HepG2 (cell line): ENCODE measurements around the gene PKP3. TPM values are rescaled to one million over a fixed set of nuclear protein-coding genes. Genes with fewer than 3 reads are reported as not detected.

ENCODE experiments used
- ATRX ChIP-seq: sonication (generic); formaldehyde crosslinking; IDR thresholded peaks from 2 replicates; pipeline ENCODE4 v1.4.0; 2020; ENCODE audit warnings: missing genetic modification reagents, borderline replicate concordance
- BCL6 ChIP-seq: IDR thresholded peaks from 2 replicates; pipeline ENCODE4 v1.6.1; 2016; ENCODE audit warnings: missing genetic modification reagents, missing compliant biosample characterization
- CENPT ChIP-seq: sonication (generic); formaldehyde crosslinking; IDR thresholded peaks from 2 replicates; pipeline ENCODE4 v1.8.0; 2022; ENCODE audit warnings: low read depth, mild to moderate bottlenecking, moderate library complexity, missing genetic modification reagents
- HMG20B ChIP-seq: conservative IDR thresholded peaks from 2 replicates; pipeline ENCODE4 v1.6.1; 2016; ENCODE audit warnings: missing genetic modification reagents, missing compliant biosample characterization
- IRF2 ChIP-seq: IDR thresholded peaks from 2 replicates; pipeline ENCODE4 v1.6.1; 2018; ENCODE audit warnings: missing genetic modification reagents, missing compliant biosample characterization
- KLF12 ChIP-seq: sonication (generic); formaldehyde crosslinking; IDR thresholded peaks from 2 replicates; pipeline ENCODE4 v1.4.0; 2020; ENCODE audit warnings: missing genetic modification reagents, borderline replicate concordance
- NFE2L2 ChIP-seq: fragments of 150-350 bp; IDR thresholded peaks from 2 replicates; pipeline ENCODE4 v1.6.1; 2014; ENCODE audit warnings: low read length
- PRPF4 ChIP-seq: fragments of 200-400 bp; formaldehyde crosslinking; IDR thresholded peaks from 2 replicates; pipeline ENCODE4 v1.6.1; 2016; ENCODE audit warnings: low read length, low read depth; ENCODE audit not compliant: poor library complexity, severe bottlenecking
- RBM39 ChIP-seq: fragments of 200-400 bp; formaldehyde crosslinking; IDR thresholded peaks from one replicate; pipeline ENCODE4 v1.6.1; 2018; ENCODE audit warnings: antibody characterized with exemption, mild to moderate bottlenecking, low read depth, low read length; ENCODE audit not compliant: poor library complexity, severe bottlenecking
- REXO4 ChIP-seq: sonication (generic); formaldehyde crosslinking; IDR thresholded peaks from 2 replicates; pipeline ENCODE4 v1.8.0; 2022; ENCODE audit warnings: missing genetic modification reagents, mild to moderate bottlenecking, borderline replicate concordance
- SOX13 ChIP-seq, 3 experiments: fragments of 450-650 bp in 1 of 3; sonication (generic) in 1 of 3; formaldehyde crosslinking in 1 of 3; IDR thresholded peaks in 2 of 3; conservative IDR thresholded peaks in 1 of 3; 2 replicates each; pipeline versions ENCODE4 v1.5.0 to v1.6.1; 2016 to 2020; ENCODE audit warnings: antibody characterized with exemption in 1 of 3, mild to moderate bottlenecking in 1 of 3, missing compliant biosample characterization in 1 of 3, missing genetic modification reagents in 1 of 3, moderate library complexity in 1 of 3
- SRY ChIP-seq: sonication (generic); formaldehyde crosslinking; IDR thresholded peaks from 2 replicates; pipeline ENCODE4 v1.8.0; 2022; ENCODE audit warnings: mild to moderate bottlenecking, missing genetic modification reagents
- TEAD2 ChIP-seq: sonication (generic); formaldehyde crosslinking; IDR thresholded peaks from 2 replicates; pipeline ENCODE4 v1.9.0; 2021; ENCODE audit warnings: missing genetic modification reagents
- WIZ ChIP-seq: sonication (generic); formaldehyde crosslinking; IDR thresholded peaks from 2 replicates; pipeline ENCODE4 v1.5.1; 2020; ENCODE audit warnings: mild to moderate bottlenecking, missing genetic modification reagents
- ZBTB38 ChIP-seq: sonication (generic); formaldehyde crosslinking; IDR thresholded peaks from 2 replicates; pipeline ENCODE4 v1.5.1; 2020; ENCODE audit warnings: mild to moderate bottlenecking, missing genetic modification reagents
- ZFP36L1 ChIP-seq: sonication (generic); formaldehyde crosslinking; IDR thresholded peaks from 2 replicates; pipeline ENCODE4 v1.8.0; 2022; ENCODE audit warnings: mild to moderate bottlenecking, missing genetic modification reagents, moderate library complexity
- ZFP82 ChIP-seq: sonication (generic); formaldehyde crosslinking; IDR thresholded peaks from 2 replicates; pipeline ENCODE4 v1.5.1; 2020; ENCODE audit warnings: mild to moderate bottlenecking, missing genetic modification reagents, borderline replicate concordance
- ZMYM4 ChIP-seq: sonication (generic); formaldehyde crosslinking; IDR thresholded peaks from 2 replicates; pipeline ENCODE4 v1.8.1; 2023; ENCODE audit warnings: mild to moderate bottlenecking, missing genetic modification reagents
- ZNF446 ChIP-seq: sonication (generic); formaldehyde crosslinking; IDR thresholded peaks from 2 replicates; pipeline ENCODE4 v1.5.0; 2020; ENCODE audit warnings: mild to moderate bottlenecking, missing genetic modification reagents
- ZNF512B ChIP-seq: sonication (generic); formaldehyde crosslinking; IDR thresholded peaks from 2 replicates; pipeline ENCODE4 v1.5.1; 2020; ENCODE audit warnings: missing genetic modification reagents, mild to moderate bottlenecking, borderline replicate concordance
- ZNF766 ChIP-seq: sonication (generic); formaldehyde crosslinking; IDR thresholded peaks from 2 replicates; pipeline ENCODE4 v1.5.0; 2020; ENCODE audit warnings: missing genetic modification reagents, borderline replicate concordance
- ZNF83 ChIP-seq: sonication (generic); formaldehyde crosslinking; IDR thresholded peaks from 2 replicates; pipeline ENCODE4 v1.4.0; 2020; ENCODE audit warnings: missing genetic modification reagents, mild to moderate bottlenecking, borderline replicate concordance
- polyA plus RNA-seq, 8 experiments: library from polyadenylated mRNA; depleted of rRNA in 3 of 8; stranded (reverse) in 7 of 8; unstranded in 1 of 8; fragments of >200 nt; fragmentation: Illumina TruSeq in 4 of 8; extraction: Trizol in 4 of 8; gene quantifications; 2 replicates each; pipeline versions ENCODE4 v1.2.1 to v1.2.3, GENCODE V29; 2011 to 2016; ENCODE audit warnings: low read depth in 4 of 8, missing spikeins in 1 of 8, mixed read lengths in 1 of 8; ENCODE audit not compliant: insufficient read depth in 1 of 8
- total RNA-seq, 5 experiments: library from RNA; depleted of rRNA; stranded (reverse); fragments of >200 nt; fragmentation: Illumina TruSeq; extraction: Trizol; gene quantifications; 2 replicates each; pipeline ENCODE4 v1.2.3, GENCODE V29; 2016; ENCODE audit warnings: low read depth in 1 of 5
- TF ChIP-seq, protein P1 (sequence below): sonication (generic); formaldehyde crosslinking; IDR thresholded peaks from 2 replicates; pipeline ENCODE4 v1.4.0; 2020; ENCODE audit warnings: low read depth, mild to moderate bottlenecking, missing genetic modification reagents
- TF ChIP-seq, protein P2 (sequence below): sonication (generic); formaldehyde crosslinking; IDR thresholded peaks from 2 replicates; pipeline ENCODE4 v1.8.1; 2023; ENCODE audit warnings: missing genetic modification reagents, inconsistent platforms, borderline replicate concordance

PKP3 gene
- total and polyA plus RNA-seq, 2 of the 13 experiments (the other 11 are each of a cell fraction or from before 2014, with no cell fraction given), result 18.0 to 28.7 TPM

DNA sequence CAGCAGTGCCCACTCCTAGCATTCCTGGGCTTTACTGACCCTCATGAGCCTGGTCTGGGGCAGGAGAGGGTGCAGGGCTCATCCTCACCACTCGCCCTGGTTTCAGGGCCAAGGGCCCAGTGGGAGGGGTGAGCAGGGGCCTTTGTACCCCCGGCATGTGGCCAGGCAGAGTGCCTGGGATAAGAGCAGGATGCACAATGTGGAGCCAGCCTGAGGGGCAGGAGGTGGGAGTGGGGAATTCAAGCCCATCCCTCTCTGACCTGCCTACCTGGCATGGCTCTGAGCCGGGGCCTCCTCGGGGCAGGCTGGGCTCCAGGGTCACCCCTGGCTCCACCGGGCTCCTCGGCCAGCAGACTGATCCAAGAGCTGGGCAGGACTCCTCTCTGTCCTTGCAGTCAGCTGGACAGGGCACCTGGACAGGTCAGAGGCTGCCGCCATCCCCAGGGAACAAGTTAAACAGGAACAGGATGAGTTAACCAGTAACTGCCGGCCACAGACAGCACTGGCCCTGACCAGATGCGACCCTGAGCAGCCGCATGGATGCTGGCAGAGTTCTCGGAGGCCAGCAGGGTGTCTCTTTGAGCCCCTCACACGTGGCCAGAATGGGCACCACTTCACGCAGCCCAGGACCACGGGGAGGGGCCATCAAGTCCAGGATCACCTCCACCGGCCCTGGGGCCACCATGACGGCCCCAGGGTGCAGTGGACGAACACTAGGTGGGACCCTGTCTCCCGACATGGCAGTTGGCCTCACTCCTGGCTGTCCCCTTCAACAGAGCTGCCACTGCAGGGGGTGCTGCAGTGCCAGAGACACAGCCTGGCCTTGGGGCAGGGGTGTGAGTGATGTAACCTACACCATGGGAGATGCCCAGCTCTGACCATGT, 15.8 kb downstream of the PKP3 start (continued):
- TF ChIP-seq SOX13 (IDR thresholded peaks at IDR 0.05) (no peak), SOX13 (CRISPR knock-in tag; conservative IDR thresholded peaks at IDR 0.05 in 1 of 2, IDR thresholded peaks at IDR 0.05 in 1 of 2) (no peak; a peak in 1 of 4 replicates), REXO4 (CRISPR knock-in tag) (peak; percentile 26; the same call in 1 of the 2 replicates), ATRX (CRISPR knock-in tag) (no peak), RBM39 (no peak), KLF12 (no peak), ZNF512B (CRISPR knock-in tag) (no peak), WIZ (CRISPR knock-in tag) (no peak), ZNF766 (CRISPR knock-in tag) (no peak), NFE2L2 (no peak), ZFP82 (CRISPR knock-in tag) (no peak), ZMYM4 (CRISPR knock-in tag) (0 out of 2 replicates have a peak, but pooled peaks have one; percentile 36), PRPF4 (no peak), ZNF446 (CRISPR knock-in tag) (no peak), IRF2 (peak; percentile 66; the same call in 1 of the 2 replicates), ZNF83 (no peak), BCL6 (CRISPR knock-in tag) (peak; percentile 42), HMG20B (CRISPR knock-in tag) (no peak), ZFP36L1 (CRISPR knock-in tag) (no peak), CENPT (CRISPR knock-in tag) (peak; percentile 52; the same call in 1 of the 2 replicates), SRY (CRISPR knock-in tag) (no peak), ZBTB38 (no peak), TEAD2 (CRISPR knock-in tag) (no peak)
- TF ChIP-seq, protein P1, sequence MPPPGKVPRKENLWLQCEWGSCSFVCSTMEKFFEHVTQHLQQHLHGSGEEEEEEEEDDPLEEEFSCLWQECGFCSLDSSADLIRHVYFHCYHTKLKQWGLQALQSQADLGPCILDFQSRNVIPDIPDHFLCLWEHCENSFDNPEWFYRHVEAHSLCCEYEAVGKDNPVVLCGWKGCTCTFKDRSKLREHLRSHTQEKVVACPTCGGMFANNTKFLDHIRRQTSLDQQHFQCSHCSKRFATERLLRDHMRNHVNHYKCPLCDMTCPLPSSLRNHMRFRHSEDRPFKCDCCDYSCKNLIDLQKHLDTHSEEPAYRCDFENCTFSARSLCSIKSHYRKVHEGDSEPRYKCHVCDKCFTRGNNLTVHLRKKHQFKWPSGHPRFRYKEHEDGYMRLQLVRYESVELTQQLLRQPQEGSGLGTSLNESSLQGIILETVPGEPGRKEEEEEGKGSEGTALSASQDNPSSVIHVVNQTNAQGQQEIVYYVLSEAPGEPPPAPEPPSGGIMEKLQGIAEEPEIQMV (CRISPR knock-in tag), result no peak; the same call in 1 of the 2 replicates
- TF ChIP-seq, protein P2, sequence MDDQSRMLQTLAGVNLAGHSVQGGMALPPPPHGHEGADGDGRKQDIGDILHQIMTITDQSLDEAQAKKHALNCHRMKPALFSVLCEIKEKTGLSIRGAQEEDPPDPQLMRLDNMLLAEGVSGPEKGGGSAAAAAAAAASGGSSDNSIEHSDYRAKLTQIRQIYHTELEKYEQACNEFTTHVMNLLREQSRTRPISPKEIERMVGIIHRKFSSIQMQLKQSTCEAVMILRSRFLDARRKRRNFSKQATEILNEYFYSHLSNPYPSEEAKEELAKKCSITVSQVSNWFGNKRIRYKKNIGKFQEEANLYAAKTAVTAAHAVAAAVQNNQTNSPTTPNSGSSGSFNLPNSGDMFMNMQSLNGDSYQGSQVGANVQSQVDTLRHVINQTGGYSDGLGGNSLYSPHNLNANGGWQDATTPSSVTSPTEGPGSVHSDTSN (CRISPR knock-in tag), result no peak
